GM19372 (cell line): Measurements from ENCODE around the gene DGKG.

ENCODE experiments used
- ATAC-seq: cut with Tn5 transposase; IDR thresholded peaks from one replicate; pipeline ENCODE4 v1.9.1; 2021; ENCODE audit warnings: mild to moderate bottlenecking, low read depth, moderate library complexity; ENCODE audit not compliant: unreplicated experiment

DGKG gene

DNA sequence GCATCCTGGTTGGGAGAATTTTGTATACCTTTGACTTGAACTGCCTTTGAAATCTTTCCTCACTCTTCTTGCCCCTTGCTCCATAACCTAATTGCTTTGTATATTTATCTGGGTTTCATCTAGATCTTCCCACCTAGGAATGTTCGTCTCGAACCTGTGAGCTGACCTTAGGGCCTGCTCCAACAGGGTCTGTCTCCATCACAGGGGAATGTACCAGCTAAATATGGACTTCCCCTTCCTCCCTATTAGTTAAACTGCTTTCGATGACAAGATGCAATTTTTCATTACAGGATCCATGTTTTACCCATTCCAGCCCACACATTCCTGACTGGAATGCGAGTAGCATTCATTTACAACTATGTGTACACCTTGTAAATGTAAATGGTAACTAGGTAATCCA is 242.5 kb downstream of the DGKG start:
- no peak for ATAC-seq

DNA sequence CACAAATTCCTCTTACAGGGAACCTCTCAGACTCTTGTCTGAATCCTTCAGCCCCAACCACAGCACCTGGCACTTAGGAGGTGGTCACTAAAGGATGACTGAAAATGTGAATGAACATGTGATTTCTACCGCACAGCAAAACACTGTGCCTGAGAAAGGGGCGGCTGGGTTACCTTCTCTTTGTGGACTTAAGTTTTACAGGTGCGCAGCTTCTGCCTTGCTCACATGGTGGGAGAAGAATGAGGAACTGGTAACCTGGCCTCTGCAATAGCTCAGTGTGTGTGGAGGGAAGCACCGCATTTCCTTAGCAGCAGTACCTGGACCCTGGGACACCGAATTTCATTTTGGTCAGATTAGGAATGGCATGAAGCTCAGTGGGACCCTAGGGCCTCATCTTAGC is 243.3 kb downstream of the DGKG start:
- ATAC-seq, result no peak

DNA sequence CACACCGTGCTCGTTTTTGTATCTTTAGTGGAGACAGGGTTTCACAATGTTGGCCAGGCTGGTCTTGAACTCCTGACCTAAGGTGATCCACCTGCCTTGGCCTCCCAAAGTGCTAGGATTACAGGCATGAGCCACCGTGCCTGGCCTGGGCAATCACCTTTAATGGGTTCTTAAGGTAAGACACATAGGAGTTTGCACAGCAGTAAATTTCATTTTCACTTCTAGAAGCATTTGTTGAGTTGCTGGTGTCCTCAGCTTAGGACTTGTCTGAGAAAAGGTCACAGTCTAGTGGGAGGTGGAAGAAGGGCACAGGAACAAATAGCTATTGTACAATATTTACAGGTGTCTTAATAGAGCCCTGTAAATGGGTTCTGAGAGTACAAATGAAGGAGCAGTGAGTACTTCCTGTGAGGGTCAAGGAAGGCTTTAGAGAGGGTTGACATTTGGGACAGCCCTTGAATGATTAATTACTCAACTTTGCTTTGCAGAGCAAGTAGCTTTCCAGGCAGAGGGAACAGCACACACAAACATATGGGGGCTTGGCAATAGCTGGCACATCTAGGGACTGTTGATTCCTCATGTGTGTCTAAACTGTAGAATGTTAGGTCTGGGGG is 244.4 kb downstream of the DGKG start:
- ATAC-seq, result no peak

DNA sequence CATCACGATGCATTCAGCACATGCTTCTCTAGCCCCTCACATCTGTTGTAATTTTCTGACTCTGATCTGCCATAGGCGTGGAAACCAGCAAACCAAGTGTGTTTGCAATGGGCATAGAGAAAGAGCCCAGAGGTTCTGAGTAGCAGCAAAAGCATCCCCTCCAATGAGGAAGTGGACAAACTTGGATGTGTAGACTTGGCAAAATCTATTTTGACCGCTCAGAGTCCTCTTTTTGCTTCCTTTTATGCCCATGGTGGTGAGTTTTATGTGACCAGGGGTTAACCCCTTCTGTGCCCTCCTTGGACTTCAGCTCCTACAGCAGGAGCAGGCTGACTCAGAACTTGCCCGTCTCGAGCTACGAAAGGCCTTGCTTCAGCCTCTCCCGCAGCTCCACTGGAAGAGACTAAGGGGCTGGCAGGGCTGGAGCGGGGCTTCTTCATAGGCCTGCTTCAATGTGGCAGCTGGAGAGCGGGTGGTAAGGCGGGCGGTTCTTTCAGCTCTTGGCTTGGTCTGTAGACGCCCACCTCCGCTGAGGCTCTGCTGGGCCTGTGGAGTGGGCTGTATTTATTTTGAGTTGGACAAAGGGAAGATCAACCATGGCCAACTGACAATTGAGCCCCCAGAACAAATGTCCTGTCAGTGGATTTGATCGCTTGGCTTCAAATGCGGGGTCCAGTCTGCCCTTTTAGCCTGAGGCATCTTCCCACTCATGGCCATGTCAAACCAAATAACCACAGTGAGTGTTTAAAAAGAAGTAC is 246.6 kb downstream of the DGKG start:
- ATAC-seq, result no peak

DNA sequence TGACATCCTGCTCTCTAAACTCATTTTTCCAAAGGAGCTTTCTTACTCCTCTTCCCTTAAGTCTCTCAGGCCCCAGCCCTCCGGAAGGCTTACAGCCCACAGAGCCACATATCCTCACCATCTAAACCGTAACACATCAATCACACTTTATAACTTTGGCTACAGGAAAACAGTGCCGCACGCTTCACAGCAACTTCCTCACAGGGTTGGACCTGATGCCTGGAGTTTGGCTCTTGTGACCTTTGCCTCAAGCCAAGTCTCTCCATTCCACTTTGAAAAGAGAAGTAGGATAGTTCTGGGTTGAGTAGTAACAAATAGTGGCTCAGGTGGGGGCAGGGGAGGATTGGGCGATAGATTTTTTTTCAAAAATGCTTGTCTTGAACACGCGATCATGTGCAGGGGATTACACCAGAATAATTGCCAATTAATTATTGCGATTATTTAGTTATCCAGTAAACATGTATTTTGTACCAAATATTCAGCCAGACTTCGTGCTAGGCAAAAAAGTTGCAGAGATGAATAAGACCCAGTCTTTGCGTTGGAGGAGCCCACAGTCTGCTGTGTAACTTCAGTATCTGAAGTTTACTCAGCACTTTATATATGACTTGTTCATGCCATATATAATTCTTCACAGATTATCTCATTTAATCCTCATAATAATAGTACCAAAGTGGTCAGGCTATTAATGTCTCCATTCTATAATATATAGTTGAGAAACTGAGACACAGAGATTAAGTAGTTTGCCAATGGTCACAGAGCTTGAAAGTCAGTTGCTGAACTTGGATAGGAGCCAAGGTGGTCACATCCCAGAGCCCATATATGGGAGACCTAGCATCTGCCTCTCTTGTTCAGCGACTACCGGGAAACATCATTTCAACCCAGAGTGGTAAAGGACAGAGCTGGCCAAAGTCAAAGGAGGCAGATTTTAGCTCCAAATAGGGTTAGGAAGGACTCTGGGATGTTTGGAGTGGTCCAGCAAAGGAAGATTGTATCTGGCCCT is 250.8 kb downstream of the DGKG start:
- ATAC-seq, result no peak

DNA sequence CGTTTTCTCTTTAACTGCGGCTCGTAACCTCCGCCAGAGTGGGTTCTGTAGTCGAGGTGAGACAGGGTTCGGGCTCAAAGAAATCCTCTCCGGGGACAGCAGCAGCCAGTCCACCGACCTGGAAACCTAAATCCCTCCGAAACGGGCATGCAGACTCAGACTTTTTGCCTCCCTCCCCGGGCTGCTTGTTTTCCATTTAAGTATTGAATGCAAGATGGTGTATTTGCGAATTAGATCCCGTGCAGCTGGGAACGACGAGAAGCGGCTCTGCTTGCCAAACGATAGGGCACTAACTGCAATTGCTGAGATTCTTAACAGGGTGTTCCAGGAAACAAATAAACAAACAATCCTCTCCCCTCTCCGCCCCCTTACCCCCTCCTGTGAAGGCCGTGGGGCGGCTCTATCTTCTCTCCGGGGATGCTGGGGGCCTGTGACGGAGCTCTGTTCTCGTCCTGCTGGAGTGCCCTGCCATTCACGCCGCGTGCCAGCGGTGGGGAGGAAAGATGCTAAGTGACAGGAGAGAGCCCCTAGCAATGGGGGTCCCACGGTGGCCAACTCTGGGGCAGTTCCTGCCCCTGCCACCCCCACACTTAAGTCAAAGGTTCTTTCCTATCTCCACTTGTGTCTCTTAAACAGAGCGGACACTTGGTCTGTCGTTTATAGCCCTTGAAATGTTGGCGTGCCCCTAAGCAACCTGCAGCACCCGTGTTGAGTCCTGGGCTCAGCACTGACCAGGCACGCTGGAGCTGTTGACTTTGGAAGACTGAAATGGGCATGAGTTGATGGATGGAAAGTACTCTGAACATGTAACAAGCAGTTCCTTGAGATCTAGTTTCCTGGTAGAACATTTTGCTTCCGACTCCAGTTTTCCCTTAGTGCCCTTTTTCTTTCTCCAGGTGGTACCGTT is 251.9 kb downstream of the DGKG start:
- ATAC-seq, result no peak

DNA sequence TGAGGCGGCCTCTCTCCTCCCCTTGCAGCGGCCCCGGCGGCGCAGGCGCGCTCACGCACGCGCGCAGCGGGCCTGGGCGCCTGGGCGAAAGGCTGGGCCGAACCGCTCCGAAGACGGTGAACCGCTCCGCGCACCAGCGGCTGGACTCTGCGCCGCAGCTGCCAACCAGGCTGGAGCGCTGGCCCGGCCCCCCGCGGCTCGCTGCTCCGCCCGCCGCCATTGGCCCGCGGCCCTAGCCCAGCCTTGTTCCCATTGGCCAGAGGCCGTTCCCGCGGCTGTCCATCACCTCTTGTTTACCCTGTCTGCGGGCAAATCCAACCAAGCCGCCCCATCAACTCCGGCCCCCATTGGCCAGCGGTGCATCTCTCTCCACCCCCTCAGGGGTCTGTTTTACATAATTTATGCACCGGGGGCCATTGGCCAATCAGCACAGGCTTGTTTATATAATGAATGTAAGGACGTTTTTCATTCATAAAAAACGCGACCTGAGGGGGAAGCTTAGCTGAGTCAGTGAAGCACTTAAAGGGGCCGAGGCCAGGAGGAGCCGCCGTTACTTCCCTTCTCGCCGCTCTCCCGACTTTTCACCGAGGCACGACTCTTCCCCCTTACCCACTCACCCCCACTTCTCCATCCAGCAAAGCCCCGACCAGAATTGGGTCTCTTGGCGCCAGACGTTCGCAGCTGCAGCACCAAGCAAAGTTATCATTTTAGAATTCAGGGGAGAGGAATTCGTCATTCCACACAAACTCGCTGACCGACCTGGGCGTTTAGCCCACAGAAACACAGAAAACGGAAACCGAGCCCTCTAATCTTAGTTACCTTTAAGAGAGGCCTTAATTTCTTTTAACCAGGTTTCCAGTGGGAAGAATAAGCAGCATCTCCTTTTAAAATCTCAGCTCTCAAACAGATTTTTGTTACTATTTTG is 252.8 kb downstream of the DGKG start, which contains the start of gene ETV5:
TSS of gene ETV5 (minus strand) at position 149 of the 925 bp plus-strand sequence. CDS start 3,221 bp downstream, outside the sequence.
- ATAC-seq, result peak; percentile 91

DNA sequence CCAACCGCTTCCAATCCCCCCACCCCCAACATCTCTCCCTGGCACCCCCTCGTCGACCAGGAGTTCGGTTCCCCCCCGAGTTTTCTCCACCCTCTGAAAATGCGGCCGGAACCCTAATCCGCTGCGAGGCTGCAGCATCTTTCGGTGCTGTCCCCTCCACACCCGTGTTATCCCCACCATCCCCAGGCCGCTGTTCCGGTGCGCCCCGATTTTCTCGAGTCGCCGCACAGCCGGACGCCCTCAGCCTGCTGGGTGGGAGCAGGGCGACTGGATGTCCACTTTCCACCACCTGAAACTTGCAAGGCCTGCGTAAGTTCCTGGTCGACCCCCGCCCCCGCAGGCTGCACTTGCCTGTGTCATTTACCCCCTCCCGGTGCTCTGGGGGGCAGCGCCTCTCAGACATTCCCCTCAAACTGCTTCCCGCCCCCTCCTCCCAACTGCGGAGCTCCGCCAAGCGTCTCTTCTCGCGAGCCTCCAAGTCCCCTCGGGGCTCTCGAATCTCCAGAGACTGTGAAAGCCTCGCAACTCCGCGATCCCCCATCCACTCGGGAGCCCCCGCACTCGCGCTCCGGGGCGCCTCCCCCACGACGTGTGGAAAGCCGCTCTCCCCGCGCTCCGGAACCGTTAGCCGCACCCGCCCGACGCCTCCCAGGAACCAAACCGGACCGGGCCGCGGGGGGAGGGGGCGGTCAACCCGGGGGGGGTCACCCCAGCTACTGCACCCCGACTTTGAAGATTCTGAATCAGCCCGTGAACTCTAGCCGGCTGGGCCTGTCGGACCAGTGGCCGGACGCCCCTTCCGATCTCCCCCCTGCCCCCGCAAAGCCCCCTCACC is 253.7 kb downstream of the DGKG start:
- peak; percentile 0 for ATAC-seq

DNA sequence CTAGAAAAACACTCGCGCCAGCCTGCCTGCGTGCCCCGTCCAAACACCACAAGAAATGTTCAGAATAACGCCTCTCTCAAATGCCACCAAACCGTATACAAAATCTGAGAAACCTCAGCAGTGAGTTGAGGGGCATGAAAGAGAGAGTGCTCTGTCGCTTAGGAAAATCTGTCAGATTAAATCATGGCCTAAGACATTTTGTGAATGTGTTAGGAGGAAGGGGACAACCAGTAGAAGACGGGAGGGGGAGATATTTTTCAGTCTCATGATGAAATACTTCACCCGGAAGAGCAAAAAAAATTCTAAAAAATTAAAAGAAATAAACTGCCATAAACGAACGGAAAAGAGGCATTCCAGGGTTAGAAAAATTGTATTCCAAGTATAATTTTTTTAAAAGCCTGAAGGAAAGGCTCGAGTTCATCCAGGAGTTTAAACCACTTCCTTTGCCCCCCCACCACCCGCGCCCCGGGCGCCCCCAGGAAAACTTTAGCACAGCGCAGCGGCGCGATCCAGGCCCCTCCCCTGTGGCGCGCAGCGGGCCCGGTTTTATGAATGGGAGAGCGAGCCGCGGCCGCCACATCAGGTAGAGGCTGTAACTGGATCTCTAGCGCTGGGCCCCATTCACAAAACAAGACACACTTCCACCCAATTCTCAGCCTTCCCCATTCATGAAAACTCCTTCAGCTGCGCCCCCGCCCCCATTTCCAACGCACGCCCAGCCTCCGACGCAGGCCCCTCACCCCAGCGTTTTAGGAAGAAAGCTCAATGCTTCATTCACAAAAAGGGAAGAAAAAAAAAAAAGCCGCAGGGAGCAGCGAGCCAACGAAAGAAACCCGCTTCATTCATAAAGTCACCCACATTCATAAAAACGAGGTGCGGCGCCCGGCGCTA is 254.6 kb downstream of the DGKG start:
- ATAC-seq, result no peak

DNA sequence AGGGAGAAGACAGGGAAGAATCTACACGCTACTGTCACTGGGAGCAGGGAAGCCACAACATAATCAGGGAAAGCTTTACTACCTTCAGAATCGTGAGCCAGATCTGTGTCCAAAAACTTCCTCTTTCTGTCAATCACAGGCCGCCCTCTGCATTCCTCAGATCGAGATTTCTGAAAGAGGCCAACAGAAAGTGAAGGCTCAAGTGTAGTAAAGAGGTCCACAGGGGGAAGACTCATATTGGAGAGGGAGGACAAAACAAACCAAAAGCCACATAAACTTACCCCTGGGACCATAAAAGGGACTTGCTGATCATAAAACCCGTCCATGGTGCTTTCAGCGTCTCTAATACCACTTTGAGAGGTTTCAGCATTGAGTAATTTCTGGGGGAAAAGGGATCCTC is 256.5 kb downstream of the DGKG start:
- no peak for ATAC-seq

DNA sequence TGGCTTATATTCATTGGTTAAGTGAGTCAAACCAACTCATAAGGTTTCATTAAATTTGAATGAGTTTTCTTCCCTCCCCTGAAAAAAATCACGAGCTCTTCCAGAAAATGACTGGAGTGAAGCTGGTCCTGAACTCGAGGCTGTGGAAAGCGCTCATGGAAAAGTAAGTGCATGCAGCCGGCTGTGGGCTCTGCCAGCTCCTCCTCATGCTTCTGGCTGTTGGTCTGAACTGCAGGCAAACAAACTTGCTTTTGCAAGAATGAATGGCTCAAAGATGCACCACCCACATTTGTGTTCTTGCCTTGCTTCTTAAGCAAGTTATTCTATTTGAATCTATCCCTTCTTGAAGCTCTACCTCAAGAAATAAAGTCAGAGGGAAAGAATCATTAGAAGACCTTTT is 259.3 kb downstream of the DGKG start:
- no peak for ATAC-seq

DNA sequence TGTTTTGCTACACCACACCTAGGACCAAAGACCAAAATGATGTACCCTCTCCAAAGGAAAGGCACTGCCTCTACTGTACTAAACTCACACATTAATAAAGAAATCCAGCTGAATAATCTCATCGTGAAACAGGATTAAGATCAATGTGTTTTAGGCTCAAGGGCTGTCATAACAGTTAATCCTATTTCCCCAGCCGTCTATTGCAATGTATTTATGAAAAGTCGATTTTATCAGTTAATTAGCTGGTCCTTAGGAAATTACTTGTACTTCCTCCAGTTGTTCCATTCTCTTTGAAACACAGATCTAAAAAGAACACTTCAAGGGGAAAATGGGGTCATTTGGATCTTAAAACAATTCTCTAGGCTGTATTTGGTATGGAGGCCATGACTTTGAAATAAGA is 261.6 kb downstream of the DGKG start:
- no peak for ATAC-seq

DNA sequence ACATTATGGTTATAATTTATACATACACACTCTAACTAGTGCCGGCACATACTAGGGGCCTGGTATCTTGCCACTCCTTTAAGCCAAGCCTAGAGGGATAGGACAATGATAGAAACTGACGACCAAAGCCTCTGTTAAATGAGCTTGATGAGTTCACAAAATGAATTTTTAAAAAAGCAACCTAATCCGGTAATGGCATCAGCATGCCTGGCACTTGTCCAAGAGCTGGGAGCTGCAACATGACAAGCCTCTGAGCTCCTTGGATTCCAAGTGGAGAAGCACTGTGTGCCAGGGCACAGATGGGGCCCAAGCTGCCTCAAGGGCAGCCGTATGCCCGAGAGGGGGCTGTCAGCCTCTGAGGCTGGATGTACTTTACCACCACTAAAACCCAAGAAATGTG is 262.9 kb downstream of the DGKG start:
- ATAC-seq, result no peak

DNA sequence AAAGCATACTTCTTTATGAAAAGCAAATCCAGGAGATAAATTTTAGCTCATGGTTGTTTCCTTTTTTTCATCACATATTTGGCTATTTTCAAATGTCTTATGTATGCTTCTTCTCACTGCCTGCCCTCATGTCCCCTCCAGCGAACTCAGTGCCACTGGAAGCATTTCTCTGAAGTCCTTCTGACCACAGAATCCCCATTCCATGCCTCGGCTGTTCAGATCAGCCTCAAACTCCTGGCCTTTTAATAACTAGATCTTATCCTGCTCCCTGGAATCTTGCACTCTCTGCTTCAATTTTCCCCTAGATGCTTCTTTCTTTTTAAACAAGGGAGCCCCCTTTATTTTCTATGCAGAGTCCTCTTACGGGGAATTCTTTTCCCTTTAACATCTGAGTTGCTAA is 263.3 kb downstream of the DGKG start:
- ATAC-seq, result no peak

DNA sequence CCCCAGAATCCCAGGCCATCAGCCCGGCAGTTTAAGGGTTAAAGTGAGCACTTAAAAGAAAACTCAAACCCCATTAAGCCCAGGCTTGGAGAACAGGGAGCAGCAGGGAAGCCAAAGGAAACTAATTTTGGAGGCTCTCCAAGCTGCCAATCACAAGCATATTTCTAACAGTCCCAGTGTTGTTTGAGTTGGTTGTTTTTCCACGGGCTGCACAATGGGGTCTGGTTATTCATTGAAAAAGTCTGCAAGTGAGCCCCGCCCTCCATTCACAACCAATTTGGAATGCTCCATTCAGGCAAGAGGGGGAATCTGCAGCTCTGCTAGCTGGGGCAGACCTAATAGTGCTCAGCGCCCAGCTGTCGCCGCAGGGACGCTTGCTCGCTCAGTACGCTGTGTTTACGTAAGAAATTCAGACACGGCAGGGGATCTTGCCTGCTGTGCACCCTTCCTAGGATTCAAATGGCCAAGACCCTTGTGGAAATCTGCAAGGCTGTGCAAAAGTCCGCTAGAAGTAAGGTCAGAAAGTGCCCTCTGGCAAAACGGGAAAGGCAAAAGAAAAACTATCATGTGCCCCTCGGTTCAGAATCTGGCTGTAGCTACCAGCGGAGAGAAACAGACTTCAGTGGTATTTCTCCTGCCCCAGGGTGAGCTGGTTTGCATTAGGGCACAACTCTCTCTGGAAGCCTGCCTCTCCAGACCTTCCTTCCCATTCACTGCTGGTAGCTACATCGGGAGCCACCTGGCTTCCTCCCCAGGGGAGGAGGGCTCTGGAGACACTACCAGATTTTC is 264.2 kb downstream of the DGKG start:
- ATAC-seq, result no peak

DNA sequence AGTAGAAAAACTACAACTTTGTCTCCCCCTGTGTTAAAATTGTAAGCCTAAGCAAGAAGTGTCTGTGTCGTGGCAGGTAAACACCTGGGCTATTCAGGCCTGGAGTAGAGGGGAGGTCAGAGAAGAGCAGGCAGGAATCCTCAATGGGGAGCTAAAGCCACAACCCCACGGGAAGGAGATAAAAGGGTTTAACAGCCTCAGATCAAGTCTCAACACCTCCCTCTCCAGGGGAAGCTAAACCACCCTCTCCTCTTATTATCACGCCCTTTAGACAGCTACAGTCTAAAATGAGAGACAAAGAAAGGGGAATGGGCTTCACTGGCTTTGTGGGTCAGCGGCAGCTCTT is 264.7 kb downstream of the DGKG start:
- no peak for ATAC-seq
